Heart right ventricle (tissue), 16 donors: ENCODE data around the gene CFAP58. TPM values are rescaled to one million over a fixed set of nuclear protein-coding genes. Genes with fewer than 3 reads are reported as not detected.

Source experiments
- ATAC-seq, 8 donors: fragments of 200-7000 bp; cut with Tn5 transposase; one replicate each; pipeline ENCODE4 v1.9.1; 2020; ENCODE audit warnings: mild to moderate bottlenecking in 8 of 8, moderate library complexity in 8 of 8, moderate number of reproducible peaks in 1 of 8
- DNase-seq, 2 donors: peaks; one replicate each; pipeline ENCODE4 v3.0.0-alpha.2; 2020
- H3K27ac ChIP-seq, 10 donors: fragments of 200-600 bp; sonication (generic) in 2 of 10; one replicate each; pipeline versions ENCODE4 v1.5.0 to v1.8.0; 2020 to 2022; ENCODE audit warnings: mild to moderate bottlenecking in 3 of 10
- H3K27me3 ChIP-seq, 7 donors: fragments of 200-600 bp; one replicate each; pipeline ENCODE4 v1.8.0; 2021 to 2022; ENCODE audit warnings: mild to moderate bottlenecking in 2 of 7
- H3K36me3 ChIP-seq, 9 donors: fragments of 200-600 bp; sonication (generic) in 1 of 9; one replicate each; pipeline versions ENCODE4 v1.5.0 to v1.8.0; 2020 to 2022; ENCODE audit warnings: mild to moderate bottlenecking in 2 of 9
- H3K4me1 ChIP-seq, 9 donors: fragments of 200-600 bp; sonication (generic) in 1 of 9; one replicate each; pipeline versions ENCODE4 v1.5.0 to v1.8.0; 2020 to 2022; ENCODE audit warnings: mild to moderate bottlenecking in 4 of 9
- H3K4me3 ChIP-seq, 10 donors: fragments of 200-600 bp; sonication (generic) in 2 of 10; one replicate each; pipeline versions ENCODE4 v1.5.0 to v1.8.0; 2020 to 2022; ENCODE audit warnings: mild to moderate bottlenecking in 7 of 10, moderate library complexity in 2 of 10
- H3K9me3 ChIP-seq, 11 donors: fragments of 200-600 bp in 10 of 11; sonication (generic) in 2 of 11; one replicate each; pipeline versions ENCODE4 v1.5.0 to v1.8.0; 2013 to 2022; ENCODE audit warnings: mild to moderate bottlenecking in 2 of 11, control low read depth in 1 of 11, moderate library complexity in 1 of 11
- CTCF ChIP-seq, 9 donors: fragments of 200-600 bp; sonication (generic) in 2 of 9; IDR thresholded peaks; one replicate each; pipeline versions ENCODE4 v1.5.0 to v1.8.0; 2021 to 2022; ENCODE audit warnings: antibody characterized with exemption in 9 of 9, mild to moderate bottlenecking in 5 of 9, moderate library complexity in 1 of 9
- WGBS, 2 donors: extraction: QIAGEN DNeasy Blood & Tissue Kit; methylation state at CpG; one replicate each; pipeline ENCODE4 v1.1.7; 2013; ENCODE audit warnings: inconsistent platforms in 1 of 2; 5-methylcytosine and 5-hydroxymethylcytosine counted together
- intact Hi-C, 10 donors: fragments of 100-400 bp; cut with DNase I; formaldehyde crosslinking; loops; one replicate each; pipeline versions ENCODE4 v1.11.1 to v1.14.2; 2022
- long read RNA-seq, 3 donors: library from polyadenylated mRNA; unstranded; transcript quantifications; one replicate each; pipeline ENCODE4 v2.0.0, GENCODE V29; 2020 to 2021
- polyA plus RNA-seq, 2 donors: library from polyadenylated mRNA; stranded (reverse); fragments of 200-250 nt; gene quantifications; one replicate each; pipeline ENCODE4 v1.2.3, GENCODE V29; 2013
- total RNA-seq, 10 donors: library from RNA; stranded (reverse); fragmentation: NEBNext Ultra II Directional in 3 of 10; extraction: Animal tissue kit (Norgen Biotek cat#: 25700) in 3 of 10; gene quantifications; one replicate each; pipeline versions ENCODE4 v1.2.1 to v1.2.4, GENCODE V29; 2021 to 2023
- donor health status: Arrhythmogenic right ventricular cardiomyopathy.
- donor health status: ischemic (EF 13 %, LVEDD 7.1; RV severe dilation, severe dysfunction).
- donor health status: healthy with polysubstance abuse.
- donor health status: DM: no; HTN: yes; CAD: no.
- donor health status: DM: no; HTN: no; CAD: no.
- donor health status: ischemic (EF 25% LVEDD 6.9; RV normal size, moderate dysfunction).
- donor health status: ischemic (EF 25% LVEDD 5.7; RV mildly dilated, moderate dysfunction).
- donor health status: healthy.
- donor health status: DM: yes; HTN: yes; CAD: no.
- donor health status: Ischemic cardiomyopathy.
- donor health status: ischemic (EF 35%, LVEDD 5.7; RV mildly dilated, moderate dysfunction).
- donor health status: nonischemic (EF 11% LVEDD 7.7; RV severe dilation, severe dysfunction).
- donor health status: DM: yes; HTN: yes; CAD: no.
- donor health status: PGD.
- donor health status: ischemic (EF 29% LVEDD 5.4; RV normal size, mild dysfunction).
- donor health status: nonischemic (EF 23%, LVEDD 6.1; RV moderate dilation, normal function).

Gene CFAP58, protein sequence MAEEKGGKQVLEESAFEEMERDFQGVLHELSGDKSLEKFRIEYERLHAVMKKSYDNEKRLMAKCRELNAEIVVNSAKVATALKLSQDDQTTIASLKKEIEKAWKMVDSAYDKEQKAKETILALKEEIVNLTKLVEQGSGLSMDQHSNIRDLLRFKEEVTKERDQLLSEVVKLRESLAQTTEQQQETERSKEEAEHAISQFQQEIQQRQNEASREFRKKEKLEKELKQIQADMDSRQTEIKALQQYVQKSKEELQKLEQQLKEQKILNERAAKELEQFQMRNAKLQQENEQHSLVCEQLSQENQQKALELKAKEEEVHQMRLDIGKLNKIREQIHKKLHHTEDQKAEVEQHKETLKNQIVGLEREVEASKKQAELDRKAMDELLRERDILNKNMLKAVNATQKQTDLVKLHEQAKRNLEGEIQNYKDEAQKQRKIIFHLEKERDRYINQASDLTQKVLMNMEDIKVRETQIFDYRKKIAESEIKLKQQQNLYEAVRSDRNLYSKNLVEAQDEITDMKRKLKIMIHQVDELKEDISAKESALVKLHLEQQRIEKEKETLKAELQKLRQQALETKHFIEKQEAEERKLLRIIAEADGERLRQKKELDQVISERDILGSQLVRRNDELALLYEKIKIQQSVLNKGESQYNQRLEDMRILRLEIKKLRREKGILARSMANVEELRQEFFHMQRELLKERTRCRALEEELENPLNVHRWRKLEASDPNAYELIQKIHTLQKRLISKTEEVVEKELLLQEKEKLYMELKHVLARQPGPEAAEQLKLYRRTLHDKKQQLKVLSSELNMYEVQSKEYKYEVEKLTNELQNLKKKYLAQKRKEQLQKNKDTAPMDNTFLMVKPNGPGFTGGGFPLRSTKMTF
- total RNA-seq (1 to 10 TPM; 1.3 to 5.8 (median 3.0) TPM), polyA plus RNA-seq (1 to 10 TPM in 1 of 2 donors, under 1 TPM in 1; 0.58 to 3.6 TPM)
- long read RNA-seq, donor 1, partial matches to known transcripts = 0 of 3 reads
- long read RNA-seq, donor 1, other reads (novel, unspliced or antisense) = 3 of 3 reads
- long read RNA-seq, donor 2, partial matches to known transcripts = 2 of 5 reads
- long read RNA-seq, donor 2, other reads (novel, unspliced or antisense) = 3 of 5 reads
- long read RNA-seq, donor 3, partial matches to known transcripts = 0 of 2 reads
- long read RNA-seq, donor 3, other reads (novel, unspliced or antisense) = 2 of 2 reads

GRCh38 chr10:104353325-104354048 lies at the start of gene CFAP58:
Gene CFAP58 (plus strand): TSS chr10:104353833. CDS start chr10:104353898, 65 bp downstream.
- 2 to 3% methylated on average over 43 of the region's 43 CpGs for WGBS, 2 donors
- ATAC-seq (peak; percentile 85 to 93 (median 92)), DNase-seq (peak; percentile 92 to 94)
- TF ChIP-seq CTCF (IDR thresholded peaks at IDR 0.05) = peak; percentile 50 to 87 (median 73)
- no peaks in the 10 kb centered on the region for H3K27me3 ChIP-seq
- H3K4me3 ChIP-seq = peak within 1 kb of the TSS; percentile 12 to 51 (median 44)
- H3K4me1 ChIP-seq = peaks cover 0 to 57% (median 20%) of the 10 kb centered on the region in 9 donors
- H3K36me3 ChIP-seq = no peaks in the 10 kb centered on the region
- intact Hi-C loops = no loop called here
- peak within 1 kb of the TSS in 4 of 10 donors; percentile 15 to 90 (median 32) for H3K27ac ChIP-seq
- H3K9me3 ChIP-seq = no peaks in the 10 kb centered on the region

DNA sequence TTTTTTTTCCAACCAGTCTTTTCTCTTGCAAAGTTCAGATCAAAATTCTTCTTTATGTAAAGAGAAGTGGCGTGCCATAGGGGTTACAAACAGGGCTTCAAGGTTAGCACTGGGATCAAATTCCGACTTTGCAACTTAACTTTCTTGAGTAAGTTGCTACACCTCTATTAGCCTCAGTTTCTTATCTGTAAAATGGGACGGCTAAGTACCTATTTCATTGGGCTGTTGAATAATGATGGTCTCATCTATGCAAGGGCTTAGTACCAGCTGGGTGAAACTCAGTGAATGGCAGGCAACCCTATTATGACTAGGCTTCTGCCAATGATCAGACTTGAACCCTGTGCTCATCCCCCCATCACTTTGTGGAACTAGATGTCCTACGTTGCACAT lies 49.3 kb upstream of the CFAP58 start:
- Histone ChIP-seq H3K27ac (peak overlapping the region; percentile 51 to 95 (median 92)), H3K27me3 (no peaks in the 10 kb centered on the region), H3K36me3 (peaks cover 0 to 11% (median 0%) of the 10 kb centered on the region in 9 donors), H3K4me3 (no peak overlapping the region), H3K4me1 (peaks cover 26 to 100% (median 77%) of the 10 kb centered on the region in 9 donors), H3K9me3 (peaks cover 0 to 6% (median 0%) of the 10 kb centered on the region in 11 donors)
- WGBS, 2 donors = 86 to 93% methylated on average over 4 of the region's 4 CpGs
- DNase-seq (no peak), ATAC-seq (no peak)
- TF ChIP-seq CTCF (IDR thresholded peaks at IDR 0.05) = no peak
- intact Hi-C loops = loop anchor here in 3 of 10 donors (1.0 to 5.0 kb wide), 3 partner anchors 33 to 47 kb away; partner anchors contain the start of gene ITPRIP (in 2 of the 3)

DNA sequence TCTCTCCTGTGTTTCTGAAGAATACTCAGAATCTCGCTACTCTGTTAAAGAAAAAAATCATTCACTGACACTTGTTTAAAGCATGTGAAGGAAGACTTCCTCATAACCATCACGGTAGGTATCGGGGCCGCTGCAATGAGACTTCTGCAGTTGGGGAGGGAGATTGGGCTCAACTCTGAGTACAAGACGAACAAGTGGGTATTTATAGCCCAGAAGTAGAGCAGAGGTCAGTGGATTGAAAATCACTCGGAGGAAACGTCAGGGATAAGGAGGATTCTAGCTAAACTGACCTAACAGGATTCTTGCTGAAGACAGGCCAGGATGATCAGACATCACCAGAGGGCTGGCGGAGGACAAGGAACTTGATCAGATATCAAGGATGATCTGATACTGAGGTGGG lies 48.7 kb upstream of the CFAP58 start:
- Histone ChIP-seq H3K4me1 (peaks cover 20 to 100% (median 76%) of the 10 kb centered on the region in 9 donors), H3K27ac (peak overlapping the region; percentile 51 to 95 (median 92)), H3K9me3 (peaks cover 0 to 6% (median 0%) of the 10 kb centered on the region in 11 donors), H3K27me3 (no peaks in the 10 kb centered on the region), H3K4me3 (no peak overlapping the region), H3K36me3 (peaks cover 0 to 12% (median 0%) of the 10 kb centered on the region in 9 donors)
- no peak for TF ChIP-seq CTCF (IDR thresholded peaks at IDR 0.05)
- ATAC-seq (peak in 7 of 8 donors; percentile 11 to 34 (median 27)), DNase-seq (no peak)
- 34 to 35% methylated on average over 8 of the region's 8 CpGs for WGBS, 2 donors
- intact Hi-C loops = loop anchor here in 9 of 10 donors (1.0 to 5.0 kb wide), 6 partner anchors 32 to 46 kb away; partner anchors contain the start of gene ITPRIP (in 2 of the 9)
